H1 (cell line): ENCODE results near the gene ST6GALNAC3. TPM values are rescaled to one million over a fixed set of nuclear protein-coding genes. Genes with fewer than 3 reads are reported as not detected.

ENCODE experiments used
- CTCF ChIA-PET: fragments of 300-600 bp; sonication (Branson Sonifier 250); formaldehyde crosslinking; loops from one replicate; lab custom pipeline; 2021; ENCODE audit not compliant: partially characterized antibody; lab: Charles Lee
- POLR2A ChIA-PET: fragments of 300-600 bp; sonication (Branson Sonifier 250); formaldehyde crosslinking; loops from one replicate; lab custom pipeline; 2021; ENCODE audit warnings: inconsistent platforms; ENCODE audit not compliant: partially characterized antibody; lab: Charles Lee
- DNase-seq, 2 experiments: peaks; one replicate each; pipeline versions ENCODE4 v3.0.0 to v3.0.0-alpha.2; 2010 to 2022; ENCODE audit warnings: low spot score in 2 of 2, low read depth in 1 of 2, mixed read lengths in 1 of 2
- FAIRE-seq: peaks from 2 replicates; lab custom pipeline; 2011; peaks lifted over from hg19 to GRCh38; lab: Jason Lieb, UNC
- H2AFZ ChIP-seq: 2 replicates; pipeline ENCODE4 v1.8.1; 2012; ENCODE audit warnings: low read length, inconsistent platforms
- H2AK5ac ChIP-seq: 2 replicates; pipeline ENCODE4 v1.6.1; 2013; ENCODE audit warnings: low read depth, low read length
- H2BK120ac ChIP-seq: replicated peaks from 2 replicates; pipeline ENCODE3; 2013; ENCODE audit warnings: low read depth, low read length, inconsistent platforms
- H2BK12ac ChIP-seq: 2 replicates; pipeline ENCODE4 v1.6.1; 2013; ENCODE audit warnings: low read depth, low read length
- H2BK15ac ChIP-seq: 2 replicates; pipeline ENCODE4 v1.6.1; 2013; ENCODE audit warnings: low read length
- H2BK20ac ChIP-seq: 2 replicates; pipeline ENCODE4 v1.6.1; 2013; ENCODE audit warnings: low read length
- H2BK5ac ChIP-seq: 2 replicates; pipeline ENCODE4 v1.6.1; 2013; ENCODE audit warnings: low read depth, low read length
- H3K14ac ChIP-seq: 2 replicates; pipeline ENCODE4 v1.6.1; 2013; ENCODE audit warnings: inconsistent platforms; ENCODE audit not compliant: insufficient read length
- H3K18ac ChIP-seq: 2 replicates; pipeline ENCODE4 v1.6.1; 2013; ENCODE audit warnings: low read length; ENCODE audit errors: extremely low read depth
- H3K23ac ChIP-seq: 2 replicates; pipeline ENCODE4 v1.6.1; 2013; ENCODE audit warnings: inconsistent platforms; ENCODE audit not compliant: insufficient read length
- H3K23me2 ChIP-seq: 2 replicates; pipeline ENCODE4 v1.6.1; 2013; ENCODE audit warnings: low read depth, low read length
- H3K27ac ChIP-seq: 2 replicates; pipeline ENCODE4 v1.6.1; 2011; ENCODE audit warnings: low read depth, low read length, inconsistent platforms
- H3K27me3 ChIP-seq, 4 experiments: replicated peaks in 1 of 4; 1 replicate in 1 of 4; 2 replicates in 3 of 4; pipeline versions ENCODE4 v1.6.1 to v1.8.1; 2011 to 2013; ENCODE audit warnings: low read length in 3 of 4, mild to moderate bottlenecking in 3 of 4, inconsistent platforms in 2 of 4, mixed read lengths in 2 of 4, moderate library complexity in 1 of 4; ENCODE audit not compliant: control insufficient read depth in 3 of 4, insufficient read depth in 3 of 4; ENCODE audit errors: extremely low read depth in 1 of 4
- H3K36me3 ChIP-seq, 4 experiments: 2 replicates each; pipeline versions ENCODE4 v1.6.1 to v1.8.1; 2011 to 2013; ENCODE audit warnings: mild to moderate bottlenecking in 4 of 4, low read length in 3 of 4, moderate library complexity in 2 of 4, control low read depth in 1 of 4, inconsistent platforms in 1 of 4; ENCODE audit not compliant: insufficient read depth in 4 of 4, control insufficient read depth in 2 of 4
- H3K4ac ChIP-seq: replicated peaks from 2 replicates; pipeline ENCODE3; 2013; ENCODE audit warnings: low read length, low read depth, mixed read lengths, inconsistent platforms; ENCODE audit not compliant: insufficient read length
- H3K4me1 ChIP-seq, 4 experiments: replicated peaks in 1 of 4; 1 replicate in 1 of 4; 2 replicates in 3 of 4; pipeline versions ENCODE4 v1.6.1 to v1.8.1; 2011 to 2013; ENCODE audit warnings: low read length in 3 of 4, inconsistent platforms in 2 of 4, mixed read lengths in 1 of 4; ENCODE audit not compliant: insufficient read depth in 4 of 4, control insufficient read depth in 3 of 4
- H3K4me2 ChIP-seq, 2 experiments: 2 replicates each; pipeline versions ENCODE4 v1.6.1 to v1.8.1; 2011 to 2013; ENCODE audit warnings: low read depth in 2 of 2, low read length in 2 of 2, control low read depth in 1 of 2, inconsistent platforms in 1 of 2, mild to moderate bottlenecking in 1 of 2; ENCODE audit not compliant: insufficient read depth in 1 of 2
- H3K4me3 ChIP-seq, 4 experiments: fragments of 200-600, 300-600 bp in 1 of 4; sonication (generic), shearing (Covaris generic), sonication (Bioruptor Twin) in 1 of 4; 2 replicates each; pipeline versions ENCODE4 v1.5.1 to v1.8.1; 2011 to 2016; ENCODE audit warnings: low read length in 4 of 4, low read depth in 3 of 4, control low read depth in 2 of 4, inconsistent platforms in 2 of 4, mild to moderate bottlenecking in 2 of 4, mixed read lengths in 1 of 4, moderate library complexity in 1 of 4; ENCODE audit not compliant: insufficient read depth in 2 of 4; ENCODE audit errors: extremely low read depth in 1 of 4
- H3K56ac ChIP-seq: replicated peaks from 2 replicates; pipeline ENCODE3; 2013; ENCODE audit warnings: low read depth, mild to moderate bottlenecking, mixed read lengths, low read length, inconsistent platforms; ENCODE audit not compliant: insufficient read length
- H3K79me1 ChIP-seq: 2 replicates; pipeline ENCODE4 v1.6.1; 2013; ENCODE audit warnings: low read depth, low read length, control low read depth
- H3K79me2 ChIP-seq, 2 experiments: 2 replicates each; pipeline versions ENCODE4 v1.6.1 to v1.8.1; 2012 to 2013; ENCODE audit warnings: low read length in 2 of 2, mild to moderate bottlenecking in 2 of 2, inconsistent platforms in 1 of 2; ENCODE audit not compliant: insufficient read depth in 2 of 2, control insufficient read depth in 1 of 2
- H3K9ac ChIP-seq, 4 experiments: replicated peaks in 1 of 4; 1 replicate in 1 of 4; 2 replicates in 3 of 4; pipeline versions ENCODE4 v1.6.1 to v1.8.1; 2011 to 2013; ENCODE audit warnings: low read depth in 3 of 4, low read length in 3 of 4, control low read depth in 2 of 4, mild to moderate bottlenecking in 2 of 4, moderate library complexity in 2 of 4, inconsistent platforms in 1 of 4; ENCODE audit errors: extremely low read depth in 1 of 4
- H3K9me3 ChIP-seq, 2 experiments: 2 replicates each; pipeline versions ENCODE4 v1.6.1 to v1.8.1; 2012 to 2013; ENCODE audit warnings: mild to moderate bottlenecking in 2 of 2, moderate library complexity in 2 of 2, control low read depth in 1 of 2, inconsistent platforms in 1 of 2, low read depth in 1 of 2, low read length in 1 of 2, mixed read lengths in 1 of 2; ENCODE audit not compliant: insufficient read depth in 2 of 2
- H4K20me1 ChIP-seq, 2 experiments: replicated peaks in 1 of 2; 2 replicates each; pipeline versions ENCODE3 to v1.8.1; 2011 to 2013; ENCODE audit warnings: inconsistent platforms in 2 of 2, low read length in 2 of 2, mild to moderate bottlenecking in 1 of 2; ENCODE audit not compliant: insufficient read depth in 2 of 2, control insufficient read depth in 1 of 2
- H4K5ac ChIP-seq: 2 replicates; pipeline ENCODE4 v1.6.1; 2013; ENCODE audit warnings: low read length, low read depth, mixed read lengths, inconsistent platforms; ENCODE audit not compliant: insufficient read length
- H4K8ac ChIP-seq: 2 replicates; pipeline ENCODE4 v1.8.0; 2013; ENCODE audit warnings: mild to moderate bottlenecking, moderate library complexity, low read length, inconsistent platforms; ENCODE audit not compliant: insufficient read depth; ENCODE audit errors: extremely low read depth
- H4K91ac ChIP-seq: replicated peaks from 2 replicates; pipeline ENCODE3; 2013; ENCODE audit warnings: low read length, mixed read lengths, inconsistent platforms; ENCODE audit not compliant: insufficient read length
- WGBS, 2 experiments: shearing (Covaris generic) in 1 of 2; methylation state at CpG; one replicate each; pipeline versions ENCODE4 v1.1.6 to v1.1.7; 2013 to 2015; ENCODE audit warnings: low lambda C conversion rate in 2 of 2, mixed read lengths in 2 of 2, inconsistent platforms in 1 of 2, low coverage in 1 of 2, missing lambda C conversion rate in 1 of 2; ENCODE audit not compliant: insufficient replicate concordance in 2 of 2, insufficient coverage in 1 of 2, insufficient read length in 1 of 2; ENCODE audit errors: extremely low coverage in 1 of 2, missing lambda C conversion rate in 1 of 2; 5-methylcytosine and 5-hydroxymethylcytosine counted together
- polyA plus RNA-seq, 7 experiments: library from polyadenylated mRNA; depleted of rRNA in 3 of 7; stranded (reverse) in 5 of 7; unstranded in 2 of 7; fragments of >200 nt in 5 of 7; fragments of 200-250 nt in 2 of 7; gene quantifications; 1 replicate in 5 of 7; 2 replicates in 1 of 7; 4 replicates in 1 of 7; pipeline versions ENCODE4 v1.2.1 to v1.2.3, GENCODE V29; 2011 to 2013; ENCODE audit warnings: missing spikeins in 2 of 7, mixed read lengths in 2 of 7
- total RNA-seq: library from RNA; stranded (reverse); fragmentation: NEBNext Ultra II Directional; extraction: Animal tissue kit (Norgen Biotek cat#: 25700); gene quantifications from 2 replicates; pipeline ENCODE4 v1.2.1, GENCODE V29; 2021

ST6GALNAC3 gene
- total and polyA plus RNA-seq, 2 of the 8 experiments (the other 6 are each of a cell fraction or from before 2014, with no cell fraction given), result 4.9 to 19.0 TPM

GRCh38 chr1:76153841-76154205 is 79.3 kb downstream of the ST6GALNAC3 start:
- H3K4me1 ChIP-seq, result peaks cover 3 to 4% (median 3%) of the 10 kb centered on the region in 4 experiments; a peak in 6 of 7 replicates
- H3K14ac ChIP-seq, result no peak overlapping the region
- no peaks in the 10 kb centered on the region for H4K20me1 ChIP-seq
- H2BK15ac ChIP-seq, result no peak overlapping the region
- WGBS, 2 experiments, result 81% methylated on average over 8 of the region's 8 CpGs; no CpG with 5 or more reads in 1 of the 2 experiments
- no peak overlapping the region for H4K8ac ChIP-seq
- no peaks in the 10 kb centered on the region for H3K36me3 ChIP-seq
- no peak for DNase-seq
- H3K4ac ChIP-seq, result no peak overlapping the region
- no peak overlapping the region for H2AK5ac ChIP-seq
- no peaks in the 10 kb centered on the region for H3K9me3 ChIP-seq
- no peak overlapping the region for H4K5ac ChIP-seq
- no peak overlapping the region for H3K9ac ChIP-seq
- no peak for FAIRE-seq
- no peak overlapping the region for H3K27ac ChIP-seq
- H4K91ac ChIP-seq, result no peak overlapping the region
- no peaks in the 10 kb centered on the region; a peak in 2 of 4 replicates for H3K79me2 ChIP-seq
- no peak overlapping the region for H3K56ac ChIP-seq
- ChIA-PET POLR2A (interaction anchor here (1.0 kb wide), 1 partner anchor 971 kb away, joined by 3 read pairs; no protein-coding TSS in a partner anchor), CTCF (interaction anchor here (0.7 to 4.2 kb wide), 54 partner anchors 9 to 1379 kb away, joined by 3 to 31 read pairs (median 4); no protein-coding TSS in a partner anchor)
- H2AFZ ChIP-seq, result no peak overlapping the region
- no peak overlapping the region for H2BK120ac ChIP-seq
- no peaks in the 10 kb centered on the region for H3K27me3 ChIP-seq
- H3K79me1 ChIP-seq, result no peaks in the 10 kb centered on the region
- H3K4me3 ChIP-seq, result no peak overlapping the region
- no peak overlapping the region for H3K18ac ChIP-seq
- H2BK12ac ChIP-seq, result no peak overlapping the region
- no peaks in the 10 kb centered on the region for H3K23me2 ChIP-seq
- H2BK5ac ChIP-seq, result no peak overlapping the region
- no peak overlapping the region for H2BK20ac ChIP-seq
- H3K23ac ChIP-seq, result no peak overlapping the region
- H3K4me2 ChIP-seq, result no peak overlapping the region
